ENCODE data around the gene MAPK4. TPM values are rescaled to one million over a fixed set of nuclear protein-coding genes. Genes with fewer than 3 reads are reported as not detected.

Gene MAPK4
- polyA plus RNA-seq, 12 donors, result 3.6 to 13.7 (median 8.6) TPM; not detected in 1

GRCh38 chr18:50717563-50717962 is 157.7 kb downstream of the MAPK4 start:
- DNase-seq, result no peak

GRCh38 chr18:50719471-50720324 is 159.8 kb downstream of the MAPK4 start:
- no peak for DNase-seq

- no peak for DNase-seq
Measured at GRCh38 chr18:50720325-50720674, 160.4 kb downstream of the MAPK4 start.

- no peak for DNase-seq
Measured at GRCh38 chr18:50721006-50721405, 161.1 kb downstream of the MAPK4 start.

GRCh38 chr18:50721451-50722120 is 161.7 kb downstream of the MAPK4 start:
- DNase-seq, result no peak

GRCh38 chr18:50722311-50722710 is 162.4 kb downstream of the MAPK4 start:
- DNase-seq, result no peak

- no peak for DNase-seq
Measured at GRCh38 chr18:50724751-50725151, 164.9 kb downstream of the MAPK4 start.

- DNase-seq, result no peak
Measured at GRCh38 chr18:50726960-50727589, 167.2 kb downstream of the MAPK4 start.

GRCh38 chr18:50727721-50728471 is 168.0 kb downstream of the MAPK4 start:
- DNase-seq, result no peak

- no peak for DNase-seq
Measured at GRCh38 chr18:50729376-50729775, 169.5 kb downstream of the MAPK4 start.

- DNase-seq, result no peak
Measured at GRCh38 chr18:50729986-50730385, 170.1 kb downstream of the MAPK4 start.

GRCh38 chr18:50734342-50734741 is 174.5 kb downstream of the MAPK4 start:
- DNase-seq, result no peak

- no peak for DNase-seq
Measured at GRCh38 chr18:50734886-50735285, 175.0 kb downstream of the MAPK4 start.

GRCh38 chr18:50737127-50737526 is 177.2 kb downstream of the MAPK4 start:
- DNase-seq, result no peak

GRCh38 chr18:50738098-50738757 is 178.3 kb downstream of the MAPK4 start:
- no peak for DNase-seq

GRCh38 chr18:50742952-50743351 is 183.1 kb downstream of the MAPK4 start:
- no peak for DNase-seq

GRCh38 chr18:50744253-50744652 is 184.4 kb downstream of the MAPK4 start:
- DNase-seq, result no peak

- no peak for DNase-seq
Measured at GRCh38 chr18:50745945-50746344, 186.1 kb downstream of the MAPK4 start.

GRCh38 chr18:50747849-50748242 is 188.0 kb downstream of the MAPK4 start:
- DNase-seq, result no peak

- no peak for DNase-seq
Measured at GRCh38 chr18:50748243-50749229, 188.6 kb downstream of the MAPK4 start.

Data from muscle of arm (tissue), 12 donors.